Measurements from ENCODE around the gene CBL. TPM values are rescaled to one million over a fixed set of nuclear protein-coding genes. Genes with fewer than 3 reads are reported as not detected.

CBL gene

Small RNA genes lying within 50 kb of the gene (small RNA-seq; reads per million reads assigned to genes)
- gene RF01225: not detected
- not detected for gene RNU6-262P

All from skeletal muscle satellite cell (primary cell).